Mammary epithelial cell (primary cell): Measurements from ENCODE around the gene PITPNB.

Experiments used
- CTCF ChIP-seq, 2 donors: IDR thresholded peaks in 1 of 2; conservative IDR thresholded peaks in 1 of 2; 2 replicates each; pipeline ENCODE4 v1.5.1; 2011 to 2012; ENCODE audit warnings: inconsistent platforms in 2 of 2, low read length in 2 of 2, mild to moderate bottlenecking in 2 of 2, control low read depth in 1 of 2, low read depth in 1 of 2; ENCODE audit not compliant: insufficient read depth in 1 of 2; ENCODE audit errors: extremely low read depth in 1 of 2
- EZH2 ChIP-seq: IDR thresholded peaks from 2 replicates; pipeline ENCODE4 v1.6.1; 2012; ENCODE audit warnings: low read length, inconsistent platforms, borderline replicate concordance

- TF ChIP-seq CTCF (conservative IDR thresholded peaks at IDR 0.05 in 1 of 2, IDR thresholded peaks at IDR 0.05 in 1 of 2; ENCODE audit: extremely low read depth in 1 of 2, insufficient read depth in 1 of 2, low read depth in 1 of 2, low read length in 2 of 2) (no peak), EZH2 (no peak)
Observed at GRCh38 chr22:27900153-27900552, 18.9 kb downstream of the PITPNB start.
